H1 (cell line): ENCODE results near the gene CKAP2L. TPM values are rescaled to one million over a fixed set of nuclear protein-coding genes. Genes with fewer than 3 reads are reported as not detected.

Experiments
- EP300 ChIP-seq, 2 experiments: IDR thresholded peaks; 1 replicate in 1 of 2; 2 replicates in 1 of 2; pipeline ENCODE4 v1.6.1; 2011 to 2012; ENCODE audit warnings: low read depth in 2 of 2, low read length in 2 of 2, mild to moderate bottlenecking in 2 of 2, borderline replicate concordance in 1 of 2, inconsistent platforms in 1 of 2, moderate library complexity in 1 of 2
- SUZ12 ChIP-seq: fragments of 200-600 bp; sonication (generic); IDR thresholded peaks from 2 replicates; pipeline ENCODE4 v1.6.1; 2012; ENCODE audit warnings: mild to moderate bottlenecking, inconsistent platforms, low read length, moderate library complexity, mixed read lengths
- TAF7 ChIP-seq: optimal IDR thresholded peaks from 2 replicates; pipeline ENCODE3; 2011; ENCODE audit warnings: low read depth, mild to moderate bottlenecking, inconsistent platforms, low read length, moderate library complexity, borderline replicate concordance
- polyA plus RNA-seq, 7 experiments: library from polyadenylated mRNA; depleted of rRNA in 3 of 7; stranded (reverse) in 5 of 7; unstranded in 2 of 7; fragments of >200 nt in 5 of 7; fragments of 200-250 nt in 2 of 7; gene quantifications; 1 replicate in 5 of 7; 2 replicates in 1 of 7; 4 replicates in 1 of 7; pipeline versions ENCODE4 v1.2.1 to v1.2.3, GENCODE V29; 2011 to 2013; ENCODE audit warnings: missing spikeins in 2 of 7, mixed read lengths in 2 of 7
- total RNA-seq: library from RNA; stranded (reverse); fragmentation: NEBNext Ultra II Directional; extraction: Animal tissue kit (Norgen Biotek cat#: 25700); gene quantifications from 2 replicates; pipeline ENCODE4 v1.2.1, GENCODE V29; 2021

The CKAP2L gene
- total and polyA plus RNA-seq, 2 of the 8 experiments (the other 6 are each of a cell fraction or from before 2014, with no cell fraction given), result 2.5 to 20.7 TPM

- TF ChIP-seq SUZ12, result no peak
- no peak for TF ChIP-seq TAF7
- no peak for TF ChIP-seq EP300 (IDR thresholded peaks at IDR 0.05; ENCODE audit: borderline replicate concordance in 1 of 2, low read depth in 2 of 2, low read length in 2 of 2)
These were observed 10.3 kb upstream of the CKAP2L start (continued) for GRCh38 chr2:112774536-112775285.
